ENCODE measurements around the gene METTL21C. TPM values are rescaled to one million over a fixed set of nuclear protein-coding genes. Genes with fewer than 3 reads are reported as not detected.

METTL21C gene
- polyA plus RNA-seq, 3 donors, result not detected

DNA sequence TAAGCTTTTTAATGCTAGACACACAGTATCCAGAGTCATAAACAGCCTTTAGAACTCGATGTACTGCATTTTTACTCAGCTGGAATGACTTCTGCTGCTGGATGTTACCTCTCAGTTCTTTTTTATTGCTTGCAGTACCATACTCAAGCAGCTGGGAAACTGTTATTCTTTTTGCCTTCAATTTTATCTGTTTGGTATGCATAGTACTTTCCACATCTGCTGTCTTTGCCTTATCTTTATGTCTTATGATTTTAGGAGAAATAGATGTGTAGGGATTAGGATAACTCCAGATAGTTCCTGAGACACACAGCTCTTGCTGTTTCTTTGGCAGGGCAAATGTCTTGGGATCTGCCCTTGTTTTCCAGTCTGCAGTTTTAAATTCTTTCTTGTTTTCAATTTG, 47.3 kb upstream of the METTL21C start:
- H3K27ac Mint-ChIP-seq, result no peak overlapping the region

GRCh38 chr13:102729560-102730270, 34.9 kb upstream of the METTL21C start:
- no peaks in the 10 kb centered on the region for H3K79me2 ChIP-seq (ENCODE audit: insufficient read depth, low read length)
- Mint-ChIP-seq H3K4me3 (peak overlapping the region in 1 of 2 donors; percentile 48), H3K36me3 (no peaks in the 10 kb centered on the region), H3K27me3 (ENCODE audit: low read depth in 3 of 3) (peaks cover 0 to 2% (median 2%) of the 10 kb centered on the region in 3 donors), H3K4me1 (peaks cover 21% of the 10 kb centered on the region), H3K9me3 (peaks cover 0 to 5% (median 0%) of the 10 kb centered on the region in 7 donors), H3K27ac (peak overlapping the region in 2 of 7 donors; percentile 3 to 82)
- H3K4me3 ChIP-seq (replicated peaks in 1 of 3; ENCODE audit: low read depth in 2 of 3, low read length in 3 of 3), result no peak overlapping the region
- DNase-seq, result peak in 2 of 3 donors; percentile 1 to 22
- H4K20me1 ChIP-seq (ENCODE audit: insufficient read depth, low read length), result no peaks in the 10 kb centered on the region
- H3K27ac ChIP-seq (ENCODE audit: low read depth in 1 of 2, low read length in 2 of 2), result no peak overlapping the region
- H3K36me3 ChIP-seq (replicated peaks in 1 of 2; ENCODE audit: control insufficient read depth in 1 of 2, insufficient read depth in 2 of 2, low read length in 2 of 2), result no peaks in the 10 kb centered on the region
- H3K4me1 ChIP-seq (ENCODE audit: control insufficient read depth in 1 of 2, insufficient read depth in 2 of 2, low read length in 2 of 2), result peaks cover 9 to 14% of the 10 kb centered on the region in 2 donors
- no peaks in the 10 kb centered on the region for H3K9me3 ChIP-seq (replicated peaks in 1 of 2; ENCODE audit: control insufficient read depth in 1 of 2, insufficient read depth in 1 of 2, low read length in 2 of 2)
- H3K9ac ChIP-seq (ENCODE audit: insufficient read depth, low read length, poor library complexity, severe bottlenecking), result no peak overlapping the region
- H3K27me3 ChIP-seq (ENCODE audit: control insufficient read depth in 2 of 2, insufficient read depth in 2 of 2, low read length in 2 of 2), result no peaks in the 10 kb centered on the region
- 30% methylated on average over 2 of the region's 8 CpGs for WGBS (ENCODE audit: insufficient coverage)
- peak overlapping the region; percentile 26 for H2AFZ ChIP-seq (ENCODE audit: insufficient read depth, low read depth, low read length, poor library complexity, severe bottlenecking)
- no peak for TF ChIP-seq CTCF (IDR thresholded peaks at IDR 0.05)
- intact Hi-C loops (cut with micrococcal nuclease), result no loop called here
- no peak overlapping the region for H3K4me2 ChIP-seq (replicated peaks; ENCODE audit: extremely low read depth, low read length, poor library complexity, severe bottlenecking)

More for the DNA sequence above, 47.3 kb upstream of the METTL21C start:
- H3K27me3 ChIP-seq (ENCODE audit: control insufficient read depth in 2 of 2, insufficient read depth in 2 of 2, low read length in 2 of 2), result no peaks in the 10 kb centered on the region
- peaks cover 0 to 2% (median 0%) of the 10 kb centered on the region in 7 donors for H3K9me3 Mint-ChIP-seq
- peaks cover 0 to 3% (median 0%) of the 10 kb centered on the region in 3 donors for H3K27me3 Mint-ChIP-seq (ENCODE audit: low read depth in 3 of 3)
- no peak overlapping the region for H2AFZ ChIP-seq (ENCODE audit: insufficient read depth, low read depth, low read length, poor library complexity, severe bottlenecking)
- no peak overlapping the region for H3K9ac ChIP-seq (ENCODE audit: insufficient read depth, low read length, poor library complexity, severe bottlenecking)
- intact Hi-C loops (cut with micrococcal nuclease), result no loop called here
- no peaks in the 10 kb centered on the region for H3K36me3 Mint-ChIP-seq
- H3K4me3 ChIP-seq (replicated peaks in 1 of 3; ENCODE audit: low read depth in 2 of 3, low read length in 3 of 3), result no peak overlapping the region
- no peaks in the 10 kb centered on the region for H3K79me2 ChIP-seq (ENCODE audit: insufficient read depth, low read length)
- H3K4me1 ChIP-seq (ENCODE audit: control insufficient read depth in 1 of 2, insufficient read depth in 2 of 2, low read length in 2 of 2), result no peaks in the 10 kb centered on the region
- H3K4me1 Mint-ChIP-seq, result no peaks in the 10 kb centered on the region
- no peaks in the 10 kb centered on the region for H3K9me3 ChIP-seq (replicated peaks in 1 of 2; ENCODE audit: control insufficient read depth in 1 of 2, insufficient read depth in 1 of 2, low read length in 2 of 2)
- no peaks in the 10 kb centered on the region for H4K20me1 ChIP-seq (ENCODE audit: insufficient read depth, low read length)
- no peak overlapping the region for H3K4me3 Mint-ChIP-seq
- H3K4me2 ChIP-seq (replicated peaks; ENCODE audit: extremely low read depth, low read length, poor library complexity, severe bottlenecking), result no peak overlapping the region
- TF ChIP-seq CTCF (IDR thresholded peaks at IDR 0.05), result no peak
- no peak for DNase-seq
- H3K27ac ChIP-seq (ENCODE audit: low read depth in 1 of 2, low read length in 2 of 2), result no peak overlapping the region
- no peaks in the 10 kb centered on the region for H3K36me3 ChIP-seq (replicated peaks in 1 of 2; ENCODE audit: control insufficient read depth in 1 of 2, insufficient read depth in 2 of 2, low read length in 2 of 2)
- WGBS (ENCODE audit: insufficient coverage), result 75% methylated on average over 1 of the region's 1 CpG

All from CD14-positive monocyte (primary cell).